ENCODE results near the gene RARG.

GRCh38 chr12:53222170-53222721 is 9.8 kb downstream of the RARG start:
- no peak for TF ChIP-seq CTCF (conservative IDR thresholded peaks at IDR 0.05; ENCODE audit: low read length)
- TF ChIP-seq EZH2phosphoT487 (IDR thresholded peaks at IDR 0.05; ENCODE audit: borderline replicate concordance): no peak

All from Loucy (cell line).